GM13977 (cell line): ENCODE results near the gene CYFIP2.

Source experiments
- DNase-seq: peaks from one replicate; pipeline ENCODE4 v3.0.0; 2012; ENCODE audit warnings: low spot score
- CTCF ChIP-seq: IDR thresholded peaks from 2 replicates; pipeline ENCODE4 v1.5.1; 2012; ENCODE audit warnings: mild to moderate bottlenecking, control low read depth; ENCODE audit not compliant: insufficient read depth; ENCODE audit errors: extremely low read depth, missing control alignments
- in situ Hi-C: fragments of 300-500 bp; cut with MboI; formaldehyde crosslinking; loops from one replicate; pipeline ENCODE4 v1.12.0; 2022; ENCODE audit warnings: low sequenced_read_pairs, low pct_unique_long_range_greater_than_20kb, mixed read lengths, inconsistent platforms; ENCODE audit not compliant: unreplicated experiment

CYFIP2 gene

GRCh38 chr5:157290981-157291711 lies 25.2 kb downstream of the CYFIP2 start:
- in situ Hi-C loops = no loop called here
- TF ChIP-seq CTCF = no peak
- peak; percentile 47 for DNase-seq

- in situ Hi-C loops = no loop called here
- DNase-seq = no peak
- no peak for TF ChIP-seq CTCF
These were observed 26.7 kb downstream of the CYFIP2 start for GRCh38 chr5:157292599-157292998.

DNA sequence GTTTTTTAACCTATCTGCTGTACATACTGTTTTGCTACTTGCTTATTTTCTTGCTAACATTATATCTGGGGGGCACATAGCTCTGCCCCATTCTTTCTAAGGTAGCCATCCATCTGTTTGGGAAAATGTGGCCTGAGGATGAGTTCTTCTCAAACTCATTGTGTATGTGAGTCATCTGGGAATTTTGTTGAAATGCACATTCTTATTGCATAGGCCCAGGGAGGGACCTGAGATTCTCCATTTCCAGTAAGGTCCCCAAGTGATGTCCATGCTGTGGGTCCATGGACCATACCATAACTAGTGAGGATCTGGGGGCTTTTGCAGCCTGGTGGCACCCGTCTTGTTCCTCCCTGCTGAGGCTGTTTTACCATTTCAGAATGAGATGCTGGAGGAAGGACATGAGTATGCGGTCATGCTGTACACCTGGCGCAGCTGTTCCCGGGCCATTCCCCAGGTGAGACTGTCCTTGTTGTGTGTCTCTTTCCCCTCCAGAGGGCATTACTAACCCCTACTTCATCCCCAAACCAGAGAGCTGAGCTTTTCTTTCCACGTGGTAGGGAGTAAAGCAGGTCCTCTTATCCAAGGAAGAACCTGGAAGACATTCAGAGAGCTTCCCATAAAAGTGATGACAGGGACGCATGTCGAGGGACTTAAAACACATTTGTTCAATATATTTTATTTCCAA lies 28.6 kb downstream of the CYFIP2 start:
- no peak for DNase-seq
- no peak for TF ChIP-seq CTCF
- in situ Hi-C loops = no loop called here

DNA sequence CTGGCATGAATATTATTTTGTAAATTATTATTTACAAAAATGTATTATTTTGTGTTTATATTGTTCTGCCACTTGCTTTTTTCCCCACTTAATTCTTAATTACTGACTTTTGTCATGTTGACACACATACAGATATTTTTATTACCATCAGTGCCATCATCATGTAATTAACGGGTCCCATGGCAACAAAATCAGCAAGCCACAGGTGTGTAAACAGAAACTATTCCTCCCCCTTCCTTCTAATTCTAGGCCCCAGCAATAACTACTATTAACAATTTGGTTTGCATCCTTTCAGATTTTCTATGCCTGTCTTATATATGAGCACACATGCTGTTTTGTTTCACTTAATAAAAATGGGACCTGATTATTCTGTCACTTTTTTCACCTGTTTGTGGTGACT lies 29.3 kb downstream of the CYFIP2 start:
- in situ Hi-C loops = no loop called here
- TF ChIP-seq CTCF = no peak
- DNase-seq = no peak

- DNase-seq = no peak
- TF ChIP-seq CTCF = no peak
- in situ Hi-C loops = no loop called here
These were observed 34.6 kb downstream of the CYFIP2 start for GRCh38 chr5:157300564-157300963.

- TF ChIP-seq CTCF = no peak
- DNase-seq = no peak
- in situ Hi-C loops = no loop called here
These were observed 35.1 kb downstream of the CYFIP2 start for GRCh38 chr5:157301066-157301465.
